WTC11 (cell line): ENCODE results near the gene CRADD.

Experiments
- CREM ChIP-seq: sonication (generic); formaldehyde crosslinking; IDR thresholded peaks from 2 replicates; pipeline ENCODE4 v1.8.1; 2022; ENCODE audit warnings: mild to moderate bottlenecking, missing genetic modification reagents, moderate library complexity
- GRHL2 ChIP-seq: fragments of 250-450 bp; sonication (Bioruptor Pico); IDR thresholded peaks from 2 replicates; pipeline ENCODE4 v1.8.0; 2022; ENCODE audit warnings: mild to moderate bottlenecking, moderate library complexity; ENCODE audit not compliant: insufficient replicate concordance, severe bottlenecking
- HMGA2 ChIP-seq: fragments of 250-450 bp; sonication (Bioruptor Pico); IDR thresholded peaks from 2 replicates; pipeline ENCODE4 v1.4.0; 2021; ENCODE audit warnings: mild to moderate bottlenecking, moderate library complexity
- JUN ChIP-seq: sonication (generic); formaldehyde crosslinking; IDR thresholded peaks from 2 replicates; pipeline ENCODE4 v1.8.0; 2023; ENCODE audit warnings: mild to moderate bottlenecking, missing genetic modification reagents
- MYBL2 ChIP-seq: sonication (generic); formaldehyde crosslinking; IDR thresholded peaks from 2 replicates; pipeline ENCODE4 v1.8.1; 2023; ENCODE audit warnings: mild to moderate bottlenecking, moderate library complexity, missing genetic modification reagents
- NFYB ChIP-seq: sonication (generic); formaldehyde crosslinking; conservative IDR thresholded peaks from 2 replicates; pipeline ENCODE4 v1.8.0; 2022; ENCODE audit warnings: low read depth, missing genetic modification reagents
- NR3C1 ChIP-seq: sonication (generic); formaldehyde crosslinking; conservative IDR thresholded peaks from 2 replicates; pipeline ENCODE4 v1.8.1; 2023; ENCODE audit warnings: low read depth, mild to moderate bottlenecking, missing genetic modification reagents
- USF1 ChIP-seq: sonication (generic); formaldehyde crosslinking; IDR thresholded peaks from 2 replicates; pipeline ENCODE4 v1.8.0; 2022; ENCODE audit warnings: mild to moderate bottlenecking, missing genetic modification reagents
- ZBTB21 ChIP-seq: sonication (generic); formaldehyde crosslinking; IDR thresholded peaks from 2 replicates; pipeline ENCODE4 v1.8.1; 2023; ENCODE audit warnings: mild to moderate bottlenecking, missing genetic modification reagents, borderline replicate concordance
- TF ChIP-seq, protein P1 (sequence below): fragments of 200-600 bp; IDR thresholded peaks from 2 replicates; pipeline ENCODE4 v1.8.0; 2022; ENCODE audit warnings: antibody characterized with exemption

DNA sequence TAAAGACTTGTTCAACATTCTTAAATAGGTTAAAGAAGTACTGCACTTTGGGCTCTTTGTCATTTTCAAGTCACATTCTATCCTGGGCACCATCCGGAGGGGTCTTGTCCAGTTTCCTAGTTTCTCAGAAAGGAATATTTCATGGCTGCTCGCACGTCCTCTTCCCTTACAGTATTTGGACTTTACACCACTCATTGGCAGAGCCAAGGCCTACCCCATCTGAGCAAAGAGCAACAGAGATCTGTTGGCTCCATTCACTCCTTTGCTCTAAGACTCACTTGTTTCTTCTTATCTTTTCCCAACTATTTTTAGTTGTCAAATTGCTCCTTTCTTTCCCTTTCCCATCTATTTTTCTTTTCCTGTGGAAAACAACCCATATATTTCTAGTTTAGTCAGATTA, 118.2 kb downstream of the CRADD start:
- TF ChIP-seq, protein P1, sequence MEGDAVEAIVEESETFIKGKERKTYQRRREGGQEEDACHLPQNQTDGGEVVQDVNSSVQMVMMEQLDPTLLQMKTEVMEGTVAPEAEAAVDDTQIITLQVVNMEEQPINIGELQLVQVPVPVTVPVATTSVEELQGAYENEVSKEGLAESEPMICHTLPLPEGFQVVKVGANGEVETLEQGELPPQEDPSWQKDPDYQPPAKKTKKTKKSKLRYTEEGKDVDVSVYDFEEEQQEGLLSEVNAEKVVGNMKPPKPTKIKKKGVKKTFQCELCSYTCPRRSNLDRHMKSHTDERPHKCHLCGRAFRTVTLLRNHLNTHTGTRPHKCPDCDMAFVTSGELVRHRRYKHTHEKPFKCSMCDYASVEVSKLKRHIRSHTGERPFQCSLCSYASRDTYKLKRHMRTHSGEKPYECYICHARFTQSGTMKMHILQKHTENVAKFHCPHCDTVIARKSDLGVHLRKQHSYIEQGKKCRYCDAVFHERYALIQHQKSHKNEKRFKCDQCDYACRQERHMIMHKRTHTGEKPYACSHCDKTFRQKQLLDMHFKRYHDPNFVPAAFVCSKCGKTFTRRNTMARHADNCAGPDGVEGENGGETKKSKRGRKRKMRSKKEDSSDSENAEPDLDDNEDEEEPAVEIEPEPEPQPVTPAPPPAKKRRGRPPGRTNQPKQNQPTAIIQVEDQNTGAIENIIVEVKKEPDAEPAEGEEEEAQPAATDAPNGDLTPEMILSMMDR: no peak
- TF ChIP-seq NFYB (CRISPR knock-in tag) (no peak), HMGA2 (no peak), ZBTB21 (no peak), JUN (CRISPR knock-in tag) (no peak), CREM (CRISPR knock-in tag) (no peak), GRHL2 (CRISPR knock-in tag) (no peak), NR3C1 (CRISPR knock-in tag) (no peak), MYBL2 (no peak), USF1 (CRISPR knock-in tag) (no peak)
